ENCODE measurements around the gene FRMD4A.
"Not testable (repeated sequence)": the region's sequence is repeated elsewhere in the genome, so short reads cannot be mapped to it uniquely, and the experiment has no call there.

FRMD4A gene

GRCh38 chr10:13868528-13869294 is 462.0 kb downstream of the FRMD4A start:
- H3K4me2 ChIP-seq (ENCODE audit: low read depth, low read length, poor library complexity, severe bottlenecking), result no peak overlapping the region
- H2AFZ ChIP-seq (ENCODE audit: low read depth, low read length, severe bottlenecking), result no peak overlapping the region
- no peaks in the 10 kb centered on the region for H3K9me3 ChIP-seq (ENCODE audit: insufficient read depth, low read length)
- H3F3A ChIP-seq (ENCODE audit: insufficient read depth), result no peaks in the 10 kb centered on the region
- no peaks in the 10 kb centered on the region for H3K27me3 ChIP-seq (ENCODE audit: low read length)
- H3K9me2 ChIP-seq (replicated peaks; ENCODE audit: insufficient read depth, low read length), result no peaks in the 10 kb centered on the region
- no peak overlapping the region for H3K27ac ChIP-seq (ENCODE audit: low read depth, low read length)
- H3K9ac ChIP-seq (ENCODE audit: low read length), result no peak overlapping the region
- H3K36me3 ChIP-seq (ENCODE audit: low read length), result no peaks in the 10 kb centered on the region
- H3K79me2 ChIP-seq (ENCODE audit: insufficient read depth, low read length), result no peaks in the 10 kb centered on the region
- no peak overlapping the region for H3K4me3 ChIP-seq (ENCODE audit: insufficient read depth, low read length, poor library complexity, severe bottlenecking)
- TF ChIP-seq CTCF (IDR thresholded peaks at IDR 0.05; ENCODE audit: insufficient read depth, low read length, poor library complexity, severe bottlenecking), result no peak
- TF ChIP-seq EZH2phosphoT487 (conservative IDR thresholded peaks at IDR 0.05; ENCODE audit: low read length), result no peak
- no peaks in the 10 kb centered on the region for H4K20me1 ChIP-seq (ENCODE audit: low read depth, low read length)

- Histone ChIP-seq H3K27ac (ENCODE audit: low read depth, low read length) (no peak overlapping the region), H3K9ac (ENCODE audit: low read length) (no peak overlapping the region), H3K79me2 (ENCODE audit: insufficient read depth, low read length) (no peaks in the 10 kb centered on the region), H3K9me2 (replicated peaks; ENCODE audit: insufficient read depth, low read length) (no peaks in the 10 kb centered on the region), H3K4me2 (ENCODE audit: low read depth, low read length, poor library complexity, severe bottlenecking) (no peak overlapping the region), H3F3A (ENCODE audit: insufficient read depth) (no peaks in the 10 kb centered on the region), H3K36me3 (ENCODE audit: low read length) (no peaks in the 10 kb centered on the region), H4K20me1 (ENCODE audit: low read depth, low read length) (no peaks in the 10 kb centered on the region), H3K9me3 (ENCODE audit: insufficient read depth, low read length) (no peaks in the 10 kb centered on the region), H3K27me3 (ENCODE audit: low read length) (no peaks in the 10 kb centered on the region), H3K4me3 (ENCODE audit: insufficient read depth, low read length, poor library complexity, severe bottlenecking) (no peak overlapping the region), H2AFZ (ENCODE audit: low read depth, low read length, severe bottlenecking) (no peak overlapping the region)
- TF ChIP-seq EZH2phosphoT487 (conservative IDR thresholded peaks at IDR 0.05; ENCODE audit: low read length) (no peak), CTCF (IDR thresholded peaks at IDR 0.05; ENCODE audit: insufficient read depth, low read length, poor library complexity, severe bottlenecking) (no peak)
Measured at GRCh38 chr10:13867822-13868221, 462.9 kb downstream of the FRMD4A start.

- TF ChIP-seq CTCF (IDR thresholded peaks at IDR 0.05; ENCODE audit: insufficient read depth, low read length, poor library complexity, severe bottlenecking) (no peak), EZH2phosphoT487 (conservative IDR thresholded peaks at IDR 0.05; ENCODE audit: low read length) (no peak)
- no peaks in the 10 kb centered on the region for H3K9me2 ChIP-seq (replicated peaks; ENCODE audit: insufficient read depth, low read length)
- H2AFZ ChIP-seq (ENCODE audit: low read depth, low read length, severe bottlenecking), result no peak overlapping the region
- H3K36me3 ChIP-seq (ENCODE audit: low read length), result no peaks in the 10 kb centered on the region
- no peaks in the 10 kb centered on the region for H3K79me2 ChIP-seq (ENCODE audit: insufficient read depth, low read length)
- no peaks in the 10 kb centered on the region for H3K27me3 ChIP-seq (ENCODE audit: low read length)
- no peak overlapping the region for H3K4me2 ChIP-seq (ENCODE audit: low read depth, low read length, poor library complexity, severe bottlenecking)
- no peak overlapping the region for H3K9ac ChIP-seq (ENCODE audit: low read length)
- no peaks in the 10 kb centered on the region for H4K20me1 ChIP-seq (ENCODE audit: low read depth, low read length)
- no peak overlapping the region for H3K4me3 ChIP-seq (ENCODE audit: insufficient read depth, low read length, poor library complexity, severe bottlenecking)
- H3K27ac ChIP-seq (ENCODE audit: low read depth, low read length), result no peak overlapping the region
- no peaks in the 10 kb centered on the region for H3K9me3 ChIP-seq (ENCODE audit: insufficient read depth, low read length)
- no peaks in the 10 kb centered on the region for H3F3A ChIP-seq (ENCODE audit: insufficient read depth)
Measured at GRCh38 chr10:13865758-13866491, 464.8 kb downstream of the FRMD4A start.

- not testable (repeated sequence) for H3K9ac ChIP-seq (ENCODE audit: low read length); H4K20me1 ChIP-seq (ENCODE audit: low read depth, low read length); H3K4me2 ChIP-seq (ENCODE audit: low read depth, low read length, poor library complexity, severe bottlenecking); H3K27ac ChIP-seq (ENCODE audit: low read depth, low read length); H3K27me3 ChIP-seq (ENCODE audit: low read length); H3K36me3 ChIP-seq (ENCODE audit: low read length); H3K9me3 ChIP-seq (ENCODE audit: insufficient read depth, low read length); H3F3A ChIP-seq (ENCODE audit: insufficient read depth); H3K79me2 ChIP-seq (ENCODE audit: insufficient read depth, low read length); H3K9me2 ChIP-seq (replicated peaks; ENCODE audit: insufficient read depth, low read length); H2AFZ ChIP-seq (ENCODE audit: low read depth, low read length, severe bottlenecking); H3K4me3 ChIP-seq (ENCODE audit: insufficient read depth, low read length, poor library complexity, severe bottlenecking)
Measured at GRCh38 chr10:13865220-13865619, 465.5 kb downstream of the FRMD4A start.

Measured in SU-DHL-6 (cell line).